ENCODE data around the gene LRCOL1.

LRCOL1 gene

GRCh38 chr12:132582582-132583410, 27.6 kb downstream of the LRCOL1 start:
- no peak for DNase-seq (ENCODE audit: low read depth, low spot score)

DNA sequence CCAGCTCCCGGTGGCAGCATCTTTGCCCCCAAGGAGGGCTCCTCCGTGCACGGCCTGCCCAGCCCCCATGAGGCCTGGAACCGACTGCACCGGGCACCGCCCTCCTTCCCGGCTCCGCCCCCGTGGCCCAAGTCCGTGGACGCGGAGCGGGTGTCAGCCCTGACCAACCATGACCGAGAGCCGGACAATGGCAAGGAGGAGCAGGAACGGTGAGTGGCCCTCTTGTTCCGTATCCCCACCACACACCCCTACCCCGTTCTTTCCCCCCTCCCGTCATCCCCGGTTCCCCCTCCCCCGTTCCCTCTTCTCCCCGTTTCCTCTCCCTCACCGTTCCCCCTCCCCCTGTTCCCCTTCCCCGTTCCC, 28.3 kb downstream of the LRCOL1 start:
- no peak for DNase-seq (ENCODE audit: low read depth, low spot score)

- DNase-seq (ENCODE audit: low read depth, low spot score): no peak
Observed at GRCh38 chr12:132581348-132582057, 28.9 kb downstream of the LRCOL1 start.

DNA sequence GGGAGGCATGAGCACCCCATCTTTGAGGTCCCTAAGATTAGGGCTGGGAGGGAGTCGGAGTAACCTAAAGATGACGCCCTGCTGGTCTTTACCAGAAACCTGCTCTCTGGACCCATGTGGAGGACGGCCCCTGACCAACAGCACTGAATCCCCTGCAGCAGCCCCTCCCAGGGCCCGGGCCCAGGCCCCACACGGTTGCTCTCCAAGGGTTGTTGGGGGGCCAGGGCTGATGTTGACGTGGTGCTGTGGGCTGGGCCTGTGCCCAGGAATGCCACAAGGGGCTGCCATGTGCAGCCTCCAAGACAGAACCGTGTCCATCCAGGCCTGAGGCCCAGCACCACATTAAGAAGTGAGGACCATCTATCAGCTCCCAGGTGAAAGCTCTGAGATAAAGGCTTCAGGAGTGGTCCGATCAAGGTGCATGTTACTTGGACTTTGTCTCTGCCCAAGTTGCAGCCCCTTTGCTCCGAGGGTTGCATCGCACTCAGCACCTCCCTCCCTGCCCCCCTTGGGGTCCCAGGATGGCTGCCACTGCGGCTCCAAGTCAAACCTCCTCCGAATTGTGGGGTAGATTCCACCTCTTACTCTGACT, 29.6 kb downstream of the LRCOL1 start:
- no peak for DNase-seq (ENCODE audit: low read depth, low spot score)

GRCh38 chr12:132579744-132580143, 30.6 kb downstream of the LRCOL1 start:
- DNase-seq (ENCODE audit: low read depth, low spot score): no peak

DNA sequence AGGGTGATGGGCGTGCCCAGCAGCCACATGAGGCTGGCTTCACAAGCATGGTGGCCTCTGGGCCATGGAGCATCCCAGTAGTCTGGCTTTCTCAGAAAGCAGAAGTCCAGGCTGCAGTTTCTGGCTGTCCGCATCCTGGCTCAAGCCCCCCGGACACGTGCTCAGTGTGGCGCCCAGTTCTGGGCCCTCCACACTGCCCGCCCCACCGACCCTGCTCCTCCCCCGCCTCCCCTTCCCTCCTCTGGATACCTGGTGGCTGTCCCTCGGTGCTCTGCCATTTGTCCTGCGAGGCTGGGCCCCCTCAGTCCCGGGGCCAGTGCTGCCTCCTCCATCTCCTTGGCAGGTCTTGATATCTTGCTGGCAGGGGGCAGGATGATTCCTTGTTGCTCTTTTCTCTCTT, 31.6 kb downstream of the LRCOL1 start:
- no peak for DNase-seq (ENCODE audit: low read depth, low spot score)

GRCh38 chr12:132578118-132578517, 32.3 kb downstream of the LRCOL1 start:
- DNase-seq (ENCODE audit: low read depth, low spot score): no peak

- no peak for DNase-seq (ENCODE audit: low read depth, low spot score)
Observed at GRCh38 chr12:132577191-132577920, 33.0 kb downstream of the LRCOL1 start.

DNA sequence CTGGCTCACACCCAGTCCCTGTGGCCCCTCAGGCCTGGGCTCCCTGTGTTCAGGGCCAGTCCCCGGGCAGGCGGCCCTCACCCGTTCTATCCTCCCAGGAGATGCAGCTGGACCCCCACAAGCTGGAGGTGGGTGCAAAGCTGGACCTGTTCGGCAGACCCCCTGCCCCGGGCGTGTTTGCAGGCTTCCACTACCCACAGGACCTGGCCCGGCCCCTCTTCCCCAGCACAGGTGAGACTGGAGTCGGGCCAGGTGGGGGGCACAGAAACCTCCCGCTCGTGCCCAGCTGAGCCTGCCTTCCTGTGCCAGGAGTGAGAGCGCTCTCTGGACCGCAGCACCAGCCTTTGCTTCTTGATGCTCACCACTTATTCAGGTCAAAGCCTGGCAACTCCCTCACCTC, 33.7 kb downstream of the LRCOL1 start:
- DNase-seq (ENCODE audit: low read depth, low spot score): no peak

GRCh38 chr12:132575661-132576060, 34.7 kb downstream of the LRCOL1 start:
- DNase-seq (ENCODE audit: low read depth, low spot score): no peak

DNA sequence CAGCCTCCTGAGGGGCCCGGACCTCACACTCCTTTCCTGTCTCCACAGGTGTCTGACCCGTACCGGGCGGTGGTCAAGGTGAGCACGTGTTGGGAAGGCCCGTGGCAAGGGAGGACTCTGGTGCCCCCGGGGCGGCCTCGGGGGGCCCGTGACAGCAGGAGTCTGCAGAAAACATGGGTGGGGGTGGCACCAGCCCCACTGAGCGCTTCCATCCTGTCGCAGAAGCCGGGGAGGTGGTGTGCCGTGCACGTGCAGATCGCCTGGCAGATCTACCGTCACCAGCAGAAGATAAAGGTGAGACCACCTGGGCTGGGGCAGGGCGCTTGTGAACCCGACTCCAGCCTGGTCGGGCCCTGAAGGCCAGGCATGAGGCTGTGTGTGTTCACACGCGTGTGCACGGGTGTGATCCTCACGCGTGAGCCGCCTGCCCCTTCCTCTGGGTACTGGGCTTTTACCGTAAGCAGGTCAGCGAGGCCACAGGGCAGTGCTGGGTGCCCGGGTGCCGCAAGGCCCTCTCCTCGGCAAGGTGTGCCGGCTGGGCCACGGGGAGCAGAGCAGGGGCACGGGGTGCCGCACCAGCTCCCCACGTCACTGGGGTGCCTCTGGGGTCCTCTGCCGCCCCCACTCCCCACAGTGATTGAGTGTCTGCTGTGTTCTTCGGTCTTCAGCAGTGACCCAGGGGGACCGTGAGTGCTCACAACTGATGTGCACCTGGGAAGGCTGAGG, 35.9 kb downstream of the LRCOL1 start:
- DNase-seq (ENCODE audit: low read depth, low spot score): no peak

DNA sequence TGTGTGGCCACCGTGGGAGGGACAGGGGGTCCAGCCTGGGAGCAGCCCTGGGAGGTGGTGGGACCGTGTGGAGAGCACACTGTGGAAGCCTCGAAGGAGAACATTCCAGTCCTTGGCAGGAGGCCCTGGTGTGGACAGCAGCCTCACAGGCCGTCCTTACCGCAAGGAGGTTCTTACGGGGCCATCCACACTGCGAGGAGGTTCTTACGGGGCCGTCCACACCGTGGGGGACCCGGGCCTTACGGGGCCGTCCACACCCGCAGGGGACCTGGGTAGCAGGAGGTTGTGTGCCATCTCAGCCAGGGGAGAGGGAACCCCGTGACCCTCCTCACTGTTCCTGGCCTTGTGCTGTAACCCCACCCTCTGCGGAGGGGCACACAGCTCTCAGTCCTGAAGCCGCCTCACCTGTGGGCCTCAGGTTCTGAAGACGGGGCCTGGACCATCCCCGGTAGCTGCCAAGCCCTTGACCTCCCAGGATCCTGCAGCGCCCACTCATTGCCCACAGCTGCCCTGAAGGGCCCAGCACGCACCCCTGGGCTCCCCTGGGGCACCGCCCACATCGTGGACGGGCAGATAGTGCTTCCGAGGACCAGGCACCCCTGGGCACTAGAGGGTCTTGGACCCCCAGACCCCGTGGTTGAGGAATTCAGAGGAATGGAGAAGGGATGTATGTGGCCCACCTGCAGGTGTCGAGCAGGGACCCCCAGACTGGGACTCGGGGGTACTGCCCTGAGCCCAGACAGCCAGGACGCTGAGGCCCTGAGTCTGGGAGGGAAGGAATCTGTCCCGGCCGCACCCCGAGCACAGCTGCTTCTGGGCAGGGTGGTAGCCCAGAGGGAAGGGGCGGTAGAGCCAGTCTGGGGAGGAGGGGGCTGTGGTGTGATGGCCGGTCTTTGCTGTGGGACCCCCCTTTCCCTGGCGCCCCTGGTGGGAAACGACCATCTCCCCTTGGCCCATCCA, 37.3 kb downstream of the LRCOL1 start:
- no peak for DNase-seq (ENCODE audit: low read depth, low spot score)

- DNase-seq (ENCODE audit: low read depth, low spot score): no peak
Observed at GRCh38 chr12:132572106-132572505, 38.3 kb downstream of the LRCOL1 start.

- no peak for DNase-seq (ENCODE audit: low read depth, low spot score)
Observed at GRCh38 chr12:132571598-132571997, 38.8 kb downstream of the LRCOL1 start.

- no peak for DNase-seq (ENCODE audit: low read depth, low spot score)
Observed at GRCh38 chr12:132571051-132571450, 39.3 kb downstream of the LRCOL1 start.

DNA sequence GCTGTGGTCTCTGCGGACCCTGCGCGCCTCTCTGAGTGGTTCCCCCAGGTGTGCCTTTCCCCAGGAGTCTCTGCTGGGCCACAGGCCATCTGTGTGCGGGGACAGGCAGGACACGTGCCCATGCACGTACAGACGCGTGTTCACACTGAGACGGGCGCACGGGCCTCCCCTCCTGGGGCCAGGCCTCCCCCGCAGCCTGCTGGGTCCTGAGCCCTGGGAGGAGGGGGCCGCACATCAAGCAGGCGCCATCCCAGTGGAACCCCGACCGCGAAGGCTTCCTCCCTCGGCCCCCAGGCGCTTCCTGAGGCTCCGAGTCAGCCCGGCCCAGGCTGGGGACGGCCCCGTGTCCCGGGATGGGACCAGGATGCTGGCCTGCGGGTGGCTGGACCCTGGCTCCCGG, 39.7 kb downstream of the LRCOL1 start:
- DNase-seq (ENCODE audit: low read depth, low spot score): no peak

- DNase-seq (ENCODE audit: low read depth, low spot score): no peak
Observed at GRCh38 chr12:132569856-132570480, 40.4 kb downstream of the LRCOL1 start.

GRCh38 chr12:132568826-132569480, 41.4 kb downstream of the LRCOL1 start:
- no peak for DNase-seq (ENCODE audit: low read depth, low spot score)

DNA sequence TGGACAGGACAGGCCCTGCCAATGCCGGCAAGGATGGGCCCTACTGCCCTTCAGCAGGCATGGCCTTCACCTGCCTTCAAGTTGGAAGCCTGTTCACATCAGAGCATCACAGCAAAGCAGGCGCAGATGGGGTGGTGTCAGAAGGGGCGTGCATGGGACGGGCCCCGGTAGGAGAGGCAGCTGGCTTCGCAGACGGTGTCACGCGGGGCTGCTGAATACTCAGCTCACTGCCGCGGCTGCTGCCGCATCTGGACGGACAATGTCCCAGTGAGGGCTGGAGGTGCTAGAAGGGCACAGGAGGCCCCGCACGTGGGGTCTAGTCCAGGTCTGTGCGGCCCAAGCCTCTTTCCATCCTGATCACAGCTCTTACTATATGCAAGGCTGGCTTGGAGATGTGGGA, 42.1 kb downstream of the LRCOL1 start:
- no peak for DNase-seq (ENCODE audit: low read depth, low spot score)
